HL-60/S4 treated with retinoic acid at 250 ng/mL for 4 days and 3 days (cell line): ENCODE data around the gene RIOX2.

Experiments
- in situ Hi-C: fragments of 300-500 bp; cut with MboI; formaldehyde crosslinking; loops from 2 replicates; pipeline ENCODE4 v1.7.0; 2022; ENCODE audit warnings: low sequenced_read_pairs

Gene RIOX2

GRCh38 chr3:97956051-97956450 is 16.2 kb downstream of the RIOX2 start:
- in situ Hi-C loops, result no loop called here

GRCh38 chr3:97954228-97954827 is 17.9 kb downstream of the RIOX2 start:
- in situ Hi-C loops, result no loop called here

GRCh38 chr3:97952872-97953271 is 19.4 kb downstream of the RIOX2 start:
- in situ Hi-C loops, result no loop called here

DNA sequence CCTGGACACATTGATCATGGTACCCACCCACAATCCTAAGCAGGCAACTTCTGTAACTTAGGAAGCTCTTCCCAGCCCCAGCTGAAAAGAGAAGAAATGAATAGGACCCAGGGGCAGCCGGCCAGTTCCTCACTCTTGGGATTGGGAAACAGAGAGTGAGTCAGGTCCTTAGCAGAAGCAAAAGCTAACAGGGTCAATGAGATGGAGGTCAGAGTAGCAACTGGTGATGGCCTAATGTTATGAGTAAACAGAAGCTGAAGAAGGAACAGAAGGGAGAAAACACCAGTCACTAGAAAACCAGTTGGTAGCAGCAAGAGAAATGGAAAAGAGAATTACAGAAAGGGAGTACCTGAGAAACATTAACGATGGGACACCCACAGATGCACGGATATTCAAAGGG is 20.0 kb downstream of the RIOX2 start:
- in situ Hi-C loops, result no loop called here

DNA sequence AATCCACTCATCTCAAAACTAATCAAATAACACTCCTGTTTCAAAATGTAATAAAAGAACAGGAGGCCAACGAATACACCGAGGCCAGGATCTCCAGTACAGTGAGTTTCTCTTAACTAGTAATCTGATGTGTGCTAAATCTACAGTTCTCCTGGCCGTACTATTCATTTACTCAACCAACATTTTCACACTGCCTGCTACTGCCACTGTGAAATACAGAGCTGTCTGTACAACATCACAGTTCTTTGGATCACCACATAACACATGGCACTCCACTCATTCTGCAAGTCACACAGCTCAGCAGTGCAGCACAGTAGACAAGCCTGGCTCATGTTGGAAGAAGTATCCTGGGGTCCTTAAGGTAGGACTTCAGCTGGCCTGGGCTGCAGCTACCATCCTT is 21.9 kb downstream of the RIOX2 start:
- in situ Hi-C loops, result no loop called here

GRCh38 chr3:97949743-97950142 is 22.5 kb downstream of the RIOX2 start:
- in situ Hi-C loops, result no loop called here

DNA sequence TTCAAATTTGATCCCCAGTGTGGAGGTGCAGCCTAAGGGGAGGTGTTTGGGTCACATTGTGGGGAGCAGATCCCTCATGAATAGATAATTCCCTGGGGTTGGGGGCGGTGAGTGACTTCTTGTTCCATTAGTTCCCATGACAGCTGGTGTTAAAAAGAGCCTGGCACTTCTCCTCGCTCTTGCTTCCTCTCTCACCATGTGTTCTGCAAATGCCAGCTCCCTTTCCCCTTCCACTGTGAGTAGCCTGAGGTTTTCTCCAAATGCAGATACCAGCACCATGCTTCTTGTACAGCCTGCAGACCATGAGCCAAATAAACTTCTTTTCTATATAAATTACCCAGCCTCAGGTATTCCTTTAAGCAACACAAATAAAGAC is 23.1 kb downstream of the RIOX2 start:
- in situ Hi-C loops, result no loop called here

DNA sequence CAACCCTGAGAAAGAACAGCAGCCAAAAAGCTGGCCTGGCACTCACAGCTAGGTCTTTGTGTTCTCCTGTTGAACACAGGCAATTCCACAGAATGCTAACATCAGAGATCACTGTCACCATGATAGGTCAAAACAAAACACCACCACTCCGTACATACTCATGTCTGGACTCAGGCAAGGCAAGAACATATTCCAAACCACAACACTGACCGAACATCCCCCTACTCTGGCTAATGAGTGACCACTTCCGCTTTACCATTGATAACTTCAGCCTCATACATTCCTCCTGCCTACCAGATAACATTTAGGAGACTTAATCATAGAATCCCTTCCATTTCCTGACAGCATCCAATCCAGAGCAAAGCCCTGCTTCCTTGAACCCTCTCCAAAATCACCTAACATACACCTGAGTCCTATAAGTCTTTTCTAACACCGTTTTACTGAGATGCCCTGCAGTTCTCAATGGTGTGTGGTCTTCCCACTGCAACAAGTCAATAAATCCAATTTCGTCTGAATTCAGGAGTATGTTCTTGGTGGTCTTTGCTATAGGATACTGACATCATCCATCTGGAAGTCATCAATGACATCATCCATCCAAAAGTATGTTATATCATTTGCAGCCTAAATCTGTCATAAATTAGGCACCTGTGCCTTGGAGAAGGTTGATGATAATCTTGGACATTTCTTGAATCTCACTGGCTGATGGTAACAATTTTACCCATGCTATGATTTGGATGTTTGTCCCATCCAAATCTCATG is 23.7 kb downstream of the RIOX2 start:
- in situ Hi-C loops, result no loop called here

DNA sequence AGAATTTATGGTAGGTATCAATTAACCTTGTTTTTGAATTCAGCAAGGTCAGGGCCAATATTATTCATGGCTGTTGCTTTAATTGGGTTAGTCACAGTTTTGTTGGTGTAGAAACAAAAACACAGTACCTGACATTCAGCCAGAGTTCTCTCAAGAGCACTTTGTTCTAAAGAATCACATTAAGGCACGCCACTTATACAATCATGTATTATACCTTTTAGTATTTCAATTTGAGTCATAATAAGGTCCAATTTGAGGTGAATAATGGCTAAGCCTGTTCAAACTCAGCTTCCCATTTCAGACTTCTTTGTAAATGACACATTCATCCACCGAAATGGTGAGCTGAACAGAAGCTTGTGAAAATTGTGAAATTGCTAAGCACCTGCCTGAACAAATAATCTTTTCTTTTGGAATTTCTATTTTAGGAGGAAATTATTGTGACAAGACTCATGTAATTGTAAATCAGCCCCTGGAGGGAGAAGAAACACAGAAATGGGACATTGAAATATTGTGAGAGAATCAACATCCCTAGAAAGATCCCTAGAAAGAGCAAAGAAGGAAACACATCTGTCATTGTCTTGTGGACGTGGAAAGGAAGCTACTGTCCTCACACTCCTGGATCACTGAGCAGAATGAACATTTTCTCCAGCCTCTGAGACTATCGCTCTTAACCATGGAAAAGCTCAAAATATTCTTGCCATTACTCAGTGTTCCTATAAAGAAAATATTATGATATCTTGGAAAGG is 29.3 kb downstream of the RIOX2 start:
- in situ Hi-C loops, result no loop called here

- in situ Hi-C loops, result no loop called here
Measured at GRCh38 chr3:97940034-97940433, 32.2 kb downstream of the RIOX2 start.

- in situ Hi-C loops, result no loop called here
Measured at GRCh38 chr3:97939401-97939800, 32.8 kb downstream of the RIOX2 start.

DNA sequence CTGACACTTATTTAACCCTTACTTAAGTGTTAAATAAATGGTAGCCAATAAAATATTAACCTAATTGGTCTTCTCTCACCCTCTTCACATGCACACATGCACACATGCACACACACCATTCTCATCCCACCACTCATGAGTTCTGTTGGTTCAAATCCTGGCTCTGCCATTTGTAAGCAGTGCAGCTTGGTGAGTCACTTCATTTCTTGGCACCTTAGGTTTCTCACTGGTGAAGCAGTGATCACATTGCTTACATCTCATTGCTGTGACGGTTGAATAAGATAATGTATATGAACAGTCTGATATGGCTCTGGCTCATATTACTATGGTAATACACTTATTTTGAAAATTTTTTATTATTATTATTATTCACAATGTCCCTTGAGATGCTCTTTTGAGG is 33.8 kb downstream of the RIOX2 start:
- in situ Hi-C loops, result no loop called here

DNA sequence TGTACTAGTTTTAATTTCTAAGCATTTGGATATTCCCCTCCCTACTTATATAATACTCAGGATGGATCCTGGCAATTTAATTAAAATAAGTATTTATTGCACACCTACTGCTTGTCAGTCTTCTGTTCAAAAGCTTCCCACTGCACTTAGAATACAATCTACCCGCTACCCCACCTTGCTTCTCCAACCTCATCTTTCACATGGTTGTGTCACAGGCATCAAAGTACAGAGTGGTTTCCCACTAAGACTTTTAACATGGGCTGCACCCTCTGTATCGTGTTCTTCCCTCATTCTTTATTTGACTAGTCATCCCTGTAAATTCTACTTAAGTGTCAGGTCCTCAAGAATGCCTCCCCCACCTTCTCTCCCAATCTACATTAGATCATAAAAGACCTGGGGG is 35.0 kb downstream of the RIOX2 start:
- in situ Hi-C loops, result no loop called here

DNA sequence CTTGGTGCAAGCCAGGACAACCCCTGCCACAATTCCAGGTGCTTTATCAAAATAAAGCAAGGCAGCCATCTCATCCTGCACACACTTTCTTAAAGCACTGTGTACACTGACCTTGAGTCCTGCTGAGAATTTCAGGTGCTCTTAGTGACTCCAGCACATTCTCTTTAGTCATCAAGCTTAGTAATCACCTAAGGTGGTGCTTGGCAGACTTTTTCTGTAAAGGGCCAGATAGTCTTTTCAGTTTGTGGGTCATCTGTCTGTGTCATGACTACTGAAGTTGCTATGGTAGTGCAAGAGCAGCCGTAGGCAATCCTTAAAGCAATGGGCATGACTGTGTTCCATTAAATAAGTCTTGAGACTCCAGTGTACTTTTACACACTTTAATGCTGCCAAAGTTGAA is 36.4 kb downstream of the RIOX2 start:
- in situ Hi-C loops, result no loop called here

GRCh38 chr3:97934980-97935695 is 37.1 kb downstream of the RIOX2 start:
- in situ Hi-C loops, result no loop called here

GRCh38 chr3:97932387-97932801 is 39.8 kb downstream of the RIOX2 start:
- in situ Hi-C loops, result no loop called here

DNA sequence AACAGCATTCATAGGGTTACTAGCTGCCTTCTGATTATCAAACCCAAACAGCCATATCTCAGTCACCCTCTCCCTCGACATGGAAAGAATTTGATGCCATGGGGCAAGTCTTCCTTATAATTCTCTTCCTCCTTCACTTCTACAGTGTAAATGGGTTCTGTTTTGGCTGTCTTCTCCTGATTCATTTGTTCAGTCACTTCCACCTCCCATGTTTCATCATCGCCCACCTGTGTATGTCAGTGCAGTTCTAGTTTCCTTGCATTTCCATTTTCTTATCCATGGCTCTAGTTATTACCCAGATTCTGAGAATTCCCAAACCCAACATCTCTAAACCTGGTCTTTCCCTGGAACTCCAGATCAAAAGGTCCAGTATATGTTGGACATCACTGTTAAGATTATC is 41.0 kb downstream of the RIOX2 start:
- in situ Hi-C loops, result no loop called here

GRCh38 chr3:97930018-97930417 is 42.2 kb downstream of the RIOX2 start:
- in situ Hi-C loops, result no loop called here

DNA sequence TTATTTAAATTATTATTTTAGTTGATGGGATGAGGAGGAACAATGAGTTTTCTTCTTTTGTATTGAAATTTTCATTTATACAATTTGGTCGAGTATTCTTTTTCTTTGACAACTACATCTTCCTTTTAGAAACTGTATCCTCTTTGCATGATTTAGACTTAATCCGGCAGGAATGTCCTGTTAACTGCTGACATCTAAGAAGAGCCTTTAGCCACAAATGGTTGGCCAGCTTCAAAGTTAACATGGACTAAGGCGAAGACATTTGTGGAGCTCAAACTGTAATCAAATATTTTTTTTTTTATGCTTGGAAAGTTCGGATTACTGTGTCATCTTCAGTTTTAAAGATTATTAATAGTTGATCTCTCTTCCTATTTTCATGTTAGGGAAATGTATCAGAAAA is 43.2 kb downstream of the RIOX2 start:
- in situ Hi-C loops, result no loop called here

- in situ Hi-C loops, result no loop called here
Measured at GRCh38 chr3:97927704-97928103, 44.5 kb downstream of the RIOX2 start.

DNA sequence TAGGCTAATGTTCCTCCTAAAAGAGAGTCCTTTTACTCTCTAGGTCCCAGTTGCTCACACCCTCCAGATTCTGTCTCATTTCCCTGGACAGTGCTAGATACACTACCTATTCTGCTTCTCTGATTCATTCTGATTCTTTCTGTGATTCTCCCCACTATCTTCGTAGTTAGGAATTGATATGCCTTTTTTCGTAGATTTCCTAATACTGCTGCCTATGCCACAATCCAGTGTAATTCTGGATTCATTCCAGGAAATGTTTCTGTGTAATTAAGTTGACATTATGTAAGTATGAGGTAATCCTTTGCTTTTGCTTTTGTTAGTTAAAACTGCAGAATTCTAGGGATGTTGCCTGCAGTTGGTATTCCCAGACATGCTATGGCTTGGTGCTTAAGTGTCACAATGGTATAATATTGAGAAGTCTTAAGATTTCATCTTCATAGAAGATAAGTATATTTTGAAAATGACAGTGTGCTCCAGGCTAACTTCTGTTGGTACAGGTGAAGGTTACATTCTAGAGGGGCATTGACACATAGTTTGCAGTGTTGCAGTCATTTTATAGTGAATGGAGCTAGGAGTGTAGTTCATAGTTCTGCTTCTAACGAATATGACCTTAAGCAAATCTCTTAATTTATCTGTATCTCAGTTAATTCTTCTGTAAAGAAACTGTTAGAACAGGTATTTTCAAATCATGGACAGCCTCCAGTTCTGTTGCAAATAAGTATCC is 54.3 kb downstream of the RIOX2 start:
- in situ Hi-C loops, result no loop called here
